KBM-7 (cell line): ENCODE results near the gene COL20A1.
"Not testable (repeated sequence)": the region's sequence is repeated elsewhere in the genome, so short reads cannot be mapped to it uniquely, and the experiment has no call there.

Experiments used
- DNase-seq: peaks from one replicate; pipeline ENCODE4 v3.0.0-alpha.2; 2015
- in situ Hi-C: fragments of 300-500 bp; cut with MboI; formaldehyde crosslinking; loops from 2 replicates; pipeline ENCODE4 v1.14.3; 2020; ENCODE audit warnings: low sequenced_read_pairs, low pct_unique_long_range_greater_than_20kb, mixed read lengths

COL20A1 gene

DNA sequence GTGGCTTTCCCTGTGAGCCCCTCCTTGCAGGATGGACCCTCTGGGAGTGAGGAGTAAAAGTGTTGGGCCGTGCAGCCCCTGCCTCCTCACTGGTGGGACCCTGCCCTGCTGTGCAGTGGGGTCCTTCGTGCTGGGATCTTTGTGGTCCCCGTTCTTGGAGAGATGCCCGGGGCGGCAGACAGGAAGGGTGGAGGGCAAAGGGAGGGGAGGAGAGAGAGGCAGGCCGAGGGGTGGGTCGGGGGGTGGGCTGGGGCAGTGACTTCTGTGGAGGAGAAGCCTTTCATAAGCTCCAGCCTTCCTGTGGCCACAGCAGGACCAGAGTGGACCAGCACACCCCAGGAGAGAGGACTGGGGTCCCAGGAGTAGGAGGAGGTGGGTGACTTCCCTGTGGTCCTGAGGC, at the start of gene COL20A1:
Gene COL20A1 (plus strand): TSS at position 283 of the 400 bp plus-strand sequence. CDS start 1,922 bp downstream, outside the sequence.
- in situ Hi-C loops = no loop called here
- no peak for DNase-seq

DNA sequence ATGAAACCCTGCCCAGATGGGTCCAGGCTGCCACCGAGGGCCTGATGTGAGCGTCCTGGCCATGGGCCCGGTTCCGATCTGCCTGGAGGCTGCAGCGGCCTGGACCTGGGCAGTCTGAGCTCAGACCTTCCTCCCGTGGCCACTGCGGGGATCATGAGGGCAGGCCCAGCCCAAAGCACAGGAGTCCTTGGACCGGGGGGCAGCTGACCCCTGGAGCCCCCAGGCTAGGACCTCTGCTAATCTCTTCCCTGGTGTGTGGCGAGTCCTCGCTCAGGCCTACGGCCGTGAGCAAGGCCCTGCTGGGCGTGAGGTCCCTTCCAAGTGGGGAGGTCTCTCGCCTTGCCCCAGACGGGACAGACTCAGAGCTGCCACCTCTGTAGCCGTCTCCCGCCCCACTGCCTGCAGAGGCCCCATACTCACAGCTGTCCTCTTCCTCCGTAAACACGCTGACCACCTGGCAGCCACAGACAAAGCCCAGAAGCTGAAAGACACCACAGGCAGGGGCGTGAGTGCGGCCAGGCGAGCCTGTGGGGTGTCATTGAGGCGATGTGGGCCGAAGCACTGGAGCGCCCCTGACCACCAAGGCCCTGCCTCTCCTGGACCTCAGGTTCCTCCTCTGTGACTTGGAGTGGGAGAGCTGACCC, 49.3 kb upstream of the COL20A1 start:
- no peak for DNase-seq
- in situ Hi-C loops = no loop called here

DNA sequence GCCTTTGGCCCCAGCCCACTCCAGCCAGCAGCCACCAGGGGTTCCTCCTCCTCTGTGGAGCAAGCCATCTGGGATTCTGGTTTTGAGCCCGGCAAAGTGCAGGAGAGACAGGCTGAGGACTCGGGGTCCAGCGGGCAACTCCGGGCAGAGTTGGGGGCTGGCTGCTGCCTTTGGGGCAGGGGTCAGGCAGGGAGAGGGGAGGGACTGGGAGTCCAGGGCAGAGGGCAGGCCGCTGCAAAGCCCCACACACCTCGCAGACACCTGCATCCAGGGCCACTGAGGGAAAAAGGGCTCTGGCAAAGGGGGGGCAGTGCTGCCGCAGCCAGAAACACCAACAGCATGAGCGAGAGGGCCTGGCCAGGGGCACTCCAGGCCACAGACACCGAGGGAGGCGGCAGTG, 48.5 kb upstream of the COL20A1 start:
- DNase-seq = no peak
- in situ Hi-C loops = no loop called here

DNA sequence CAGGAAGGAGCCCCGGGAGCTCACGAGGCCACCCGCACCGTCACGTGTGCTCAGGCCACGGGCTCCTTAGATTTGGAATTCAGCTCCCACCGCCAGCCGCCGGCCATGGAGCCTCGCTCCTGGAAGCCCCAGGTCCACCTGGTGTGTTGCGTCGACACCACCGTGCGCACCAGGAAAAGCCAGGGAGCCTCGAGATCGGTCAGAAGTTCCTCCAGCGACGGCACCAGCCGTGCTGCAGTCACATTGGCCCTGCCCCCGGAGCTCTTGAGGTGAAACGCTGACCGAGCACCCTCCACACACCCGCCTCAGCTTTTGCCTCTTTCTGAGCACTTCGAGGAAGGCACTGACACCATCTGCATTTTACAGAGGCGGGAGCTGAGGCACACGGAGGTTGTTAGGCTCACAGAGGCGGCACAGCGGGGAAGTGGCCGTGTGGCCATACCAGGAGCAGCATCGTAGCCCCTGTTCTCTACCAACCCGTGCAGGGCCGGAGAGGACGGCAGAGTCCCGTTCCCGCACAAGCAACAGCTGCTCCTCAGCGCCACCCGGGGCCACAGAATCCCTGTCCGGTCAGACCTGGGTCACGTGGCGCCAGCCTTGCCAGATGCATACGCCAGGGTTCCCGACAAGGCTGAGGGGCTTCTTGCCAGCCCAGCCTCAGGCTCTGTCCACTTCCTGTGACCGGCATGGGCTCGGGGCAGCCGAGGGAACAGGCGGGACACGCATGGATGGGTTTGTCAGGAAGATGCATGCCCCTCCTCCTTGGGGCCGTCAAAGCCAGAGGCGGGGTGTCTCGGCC, 46.3 kb upstream of the COL20A1 start:
- in situ Hi-C loops = no loop called here
- no peak for DNase-seq

DNA sequence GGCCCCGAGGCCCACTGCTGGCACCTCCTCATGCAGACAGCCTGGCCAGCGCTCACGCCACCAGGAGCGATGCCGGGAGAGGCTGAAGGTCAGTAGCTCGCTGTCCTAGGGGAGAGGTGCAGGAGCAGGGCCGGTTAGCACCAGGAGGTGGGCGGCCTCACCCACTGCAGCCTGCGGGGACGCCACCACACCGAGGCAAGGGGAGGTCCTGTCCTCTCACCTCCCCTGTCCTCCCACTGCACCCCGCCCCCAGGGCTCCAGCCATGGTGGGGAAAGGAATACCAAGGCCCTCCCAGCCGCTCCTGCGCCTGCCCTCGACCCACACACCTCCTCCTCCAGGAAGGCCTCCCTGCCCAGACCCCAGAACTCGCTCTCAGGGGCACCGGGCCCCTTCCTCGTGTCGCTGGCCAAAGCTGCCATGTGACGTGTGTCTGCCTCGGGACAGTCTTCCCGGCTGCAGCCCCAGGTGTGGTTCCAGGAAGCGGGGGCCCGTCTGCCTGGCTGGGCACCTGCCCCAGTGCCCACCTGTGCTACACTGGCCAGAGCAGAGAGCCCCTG, 45.2 kb upstream of the COL20A1 start:
- no peak for DNase-seq
- in situ Hi-C loops = no loop called here

DNA sequence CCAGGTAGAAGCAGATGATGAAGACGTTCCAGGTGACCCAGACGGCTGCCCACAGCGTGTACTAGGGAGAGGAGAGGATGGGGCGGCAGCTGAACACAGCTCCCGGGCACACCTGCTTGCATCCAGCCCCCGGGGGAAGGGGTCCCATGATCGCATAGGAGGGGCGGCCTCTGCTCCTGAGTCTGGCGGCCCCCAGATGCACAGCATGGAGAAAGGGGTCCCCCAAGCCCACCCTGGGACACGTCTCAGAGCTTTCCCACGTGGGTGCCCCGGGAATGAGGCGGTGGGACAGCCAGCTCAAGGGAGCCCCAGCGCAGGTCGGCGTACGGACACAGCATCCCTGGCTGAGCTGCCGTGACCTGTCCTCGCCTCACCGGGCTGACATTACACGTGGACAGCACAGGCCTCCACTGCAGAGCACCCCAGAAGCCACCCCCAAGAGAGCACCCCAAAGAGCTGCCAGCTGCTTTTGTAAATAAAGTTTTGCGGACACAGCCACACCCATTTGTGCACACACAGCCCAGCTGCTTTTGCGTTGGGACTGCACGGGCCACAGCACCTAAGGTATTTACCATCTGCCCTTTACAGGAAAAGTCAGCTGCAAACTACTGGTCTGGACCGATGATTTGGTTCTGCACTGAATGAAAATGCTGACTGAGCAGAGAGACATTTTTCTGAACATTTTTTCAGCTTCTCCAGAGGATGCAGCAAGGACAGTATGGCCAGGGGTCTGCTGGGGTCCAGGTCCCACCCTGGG, 44.0 kb upstream of the COL20A1 start:
- no peak for DNase-seq

DNA sequence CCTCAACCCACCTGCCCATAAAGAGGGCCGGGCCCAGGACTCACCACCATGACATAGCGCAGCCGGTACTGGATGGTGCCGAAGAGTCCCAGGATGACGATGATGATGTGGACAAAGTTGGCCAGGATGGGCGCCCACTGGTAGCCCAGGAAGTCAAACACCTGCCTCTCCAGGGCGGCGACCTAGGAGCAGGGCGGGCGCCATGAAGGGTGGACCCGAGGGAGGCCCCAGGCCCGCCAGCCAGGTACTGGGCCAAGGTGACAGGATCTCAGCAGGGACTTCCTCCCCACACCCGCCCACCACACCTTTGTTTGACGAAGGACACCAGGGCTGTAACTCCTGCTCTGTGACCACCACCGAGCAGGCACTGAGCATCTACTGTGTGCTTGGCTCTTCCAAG, 43.1 kb upstream of the COL20A1 start:
- in situ Hi-C loops = no loop called here

More for the DNA sequence above, 44.0 kb upstream of the COL20A1 start:
- in situ Hi-C loops = no loop called here

DNA sequence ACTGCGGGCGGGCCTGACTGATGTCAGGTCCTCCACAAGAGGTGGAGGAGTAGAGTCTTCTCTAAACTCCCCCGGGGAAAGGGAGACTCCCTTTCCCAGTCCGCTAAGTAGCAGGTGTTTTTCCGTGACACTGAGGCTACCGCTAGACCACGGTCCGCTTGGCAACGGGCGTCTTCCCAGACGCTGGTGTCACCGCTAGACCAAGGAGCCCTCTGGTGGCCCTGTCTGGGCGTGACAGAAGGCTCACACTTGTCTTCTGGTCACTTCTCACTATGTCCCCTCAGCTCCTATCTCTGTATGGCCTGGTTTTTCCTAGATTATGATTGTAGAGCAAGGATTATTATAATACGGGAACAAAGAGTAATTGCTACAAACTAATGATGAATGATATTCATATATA, 41.6 kb upstream of the COL20A1 start:
- in situ Hi-C loops = not testable (repeated sequence)
- peak; percentile 15 for DNase-seq

More for the DNA sequence above, 43.1 kb upstream of the COL20A1 start:
- DNase-seq = no peak

DNA sequence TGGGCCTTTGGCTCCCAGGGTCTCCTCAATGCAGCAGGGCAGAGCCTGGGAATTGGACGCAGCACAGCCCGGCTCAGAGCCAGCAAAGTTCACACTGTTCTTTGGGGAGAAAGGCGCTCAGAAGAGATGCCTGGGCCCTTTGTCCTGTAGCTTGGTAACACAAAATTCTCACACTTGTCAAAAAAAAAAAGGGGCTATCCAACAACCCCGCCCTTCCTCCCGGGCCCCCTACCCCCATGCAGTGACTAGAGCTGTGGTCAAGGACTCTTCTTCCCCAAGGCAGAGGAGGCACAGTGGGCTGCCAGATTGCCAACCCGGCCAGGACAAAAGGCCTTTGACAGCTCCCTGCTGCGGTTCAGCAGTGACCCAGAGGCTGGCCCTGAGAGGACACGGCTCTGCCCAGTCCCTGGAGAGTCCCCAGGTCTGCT, 40.7 kb upstream of the COL20A1 start:
- in situ Hi-C loops = no loop called here
- DNase-seq = no peak

DNA sequence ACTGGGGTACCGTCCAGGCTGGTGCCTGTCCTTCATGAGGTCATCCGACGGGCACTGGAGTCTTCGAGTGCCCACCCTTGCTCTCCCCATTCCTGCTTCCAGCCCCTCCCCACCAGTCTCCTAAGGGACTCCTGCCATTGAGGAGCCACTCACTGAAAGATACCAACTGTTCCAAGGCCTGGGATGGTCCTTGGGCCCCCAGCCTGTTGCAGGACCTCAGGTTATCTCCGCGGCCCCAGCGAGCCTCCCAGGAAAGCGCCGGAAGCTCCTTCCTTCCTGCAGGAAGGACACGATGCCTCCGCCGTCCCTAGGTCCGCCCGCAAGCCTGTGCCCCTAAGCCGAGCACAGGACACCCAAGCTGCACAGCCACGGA, 39.9 kb upstream of the COL20A1 start:
- in situ Hi-C loops = no loop called here
- DNase-seq = no peak

DNA sequence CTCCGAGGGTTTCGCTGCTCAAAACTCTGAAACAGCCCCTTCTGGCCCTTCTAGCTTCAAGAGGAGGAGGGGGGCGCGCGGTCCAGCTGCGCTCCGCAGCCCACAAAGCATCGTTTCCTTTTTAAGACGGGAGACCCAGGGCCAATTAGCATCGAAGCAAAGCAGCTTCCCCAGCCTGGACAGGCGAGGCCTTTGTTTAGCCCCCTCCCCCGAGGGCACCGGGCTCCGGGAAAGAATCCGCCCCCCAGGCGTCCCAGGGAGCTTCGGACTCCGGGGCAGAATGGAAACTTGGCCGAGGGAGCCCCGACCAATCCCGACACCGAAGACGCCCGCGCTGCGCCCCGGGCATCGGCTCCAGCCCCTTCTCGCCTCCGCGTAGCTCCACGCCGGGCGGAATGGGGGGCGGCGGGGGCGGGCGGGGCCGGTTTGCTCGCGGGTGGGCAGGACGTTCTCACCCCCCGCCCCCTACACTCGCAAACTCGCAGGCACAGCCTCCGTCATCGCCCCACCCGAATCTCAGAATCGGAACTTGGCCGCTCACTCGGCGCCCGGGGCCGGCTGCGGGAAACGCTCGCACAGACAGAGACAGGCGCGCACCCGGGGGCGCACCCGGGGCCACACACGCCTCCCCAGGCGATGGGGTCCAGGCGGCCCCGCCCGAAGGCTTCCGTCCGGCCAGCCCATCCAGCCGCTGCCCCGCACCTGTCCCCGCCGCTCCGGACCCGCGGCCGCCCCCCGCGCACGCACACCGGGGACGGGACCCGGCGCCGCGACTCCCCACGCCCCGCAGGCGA, 39.4 kb upstream of the COL20A1 start:
- DNase-seq = no peak
- in situ Hi-C loops = no loop called here

DNA sequence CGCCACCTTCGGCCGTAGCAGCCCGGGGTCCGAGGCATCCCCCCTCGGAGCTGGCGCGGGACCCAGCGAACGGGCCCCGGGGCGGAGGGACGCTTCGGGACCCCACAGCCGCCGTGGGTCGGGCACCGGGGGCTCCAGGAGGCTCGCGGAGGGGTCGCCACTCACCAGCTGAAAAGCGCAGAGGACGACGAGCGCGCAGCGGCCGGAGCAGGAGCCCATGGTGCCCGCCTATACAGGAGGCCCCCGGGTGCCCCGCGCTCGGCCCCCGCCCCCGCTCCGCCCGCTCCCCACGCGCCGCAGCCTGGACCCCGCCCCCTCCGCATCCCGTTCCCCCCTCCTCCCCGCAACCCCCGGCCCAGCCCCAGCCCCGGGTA, 38.8 kb upstream of the COL20A1 start, which contains the start of gene NKAIN4:
Gene NKAIN4 (minus strand): TSS at position 232 of the 374 bp plus-strand sequence. CDS start 13 bp downstream, at position 219.
- in situ Hi-C loops = no loop called here
- no peak for DNase-seq

DNA sequence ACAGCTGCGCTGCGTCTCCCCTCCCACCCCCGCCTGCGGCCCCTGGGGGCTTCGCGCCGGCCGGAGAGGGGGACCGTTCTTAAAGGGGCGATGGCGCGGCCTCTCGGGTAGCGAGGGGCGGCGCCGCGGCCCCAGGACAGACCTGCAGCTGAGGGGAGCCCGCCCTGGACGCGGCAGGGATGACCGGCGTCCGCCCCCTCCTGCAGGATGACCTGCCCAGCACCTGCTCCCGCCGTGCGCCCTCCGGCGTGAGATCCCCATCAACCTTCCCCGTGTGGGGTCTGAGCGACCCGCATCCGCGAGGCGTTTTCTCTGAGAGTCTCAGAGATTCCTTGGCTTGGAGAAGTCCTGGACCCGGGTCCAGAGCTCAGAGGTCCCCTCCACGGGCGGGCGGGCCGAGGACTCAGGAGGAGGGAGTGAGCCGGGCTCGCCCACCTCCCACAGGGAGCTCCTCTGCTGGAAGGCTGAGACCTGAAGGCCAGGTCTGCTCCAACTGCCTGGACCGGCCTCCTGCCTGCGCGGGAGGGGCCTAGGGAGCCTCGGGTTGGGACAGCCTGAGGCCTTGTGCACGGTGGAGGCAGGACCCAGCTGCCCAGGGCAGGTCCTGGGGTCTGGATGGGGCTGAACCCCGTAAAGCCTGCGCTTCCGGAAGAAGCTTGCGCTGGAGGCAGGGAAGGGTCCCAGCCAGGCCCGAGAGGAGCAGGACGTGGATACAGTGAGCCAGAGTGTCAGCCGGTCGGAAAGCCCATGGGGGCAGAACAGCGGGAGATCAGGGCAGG, 38.2 kb upstream of the COL20A1 start:
- in situ Hi-C loops = no loop called here
- DNase-seq = no peak

DNA sequence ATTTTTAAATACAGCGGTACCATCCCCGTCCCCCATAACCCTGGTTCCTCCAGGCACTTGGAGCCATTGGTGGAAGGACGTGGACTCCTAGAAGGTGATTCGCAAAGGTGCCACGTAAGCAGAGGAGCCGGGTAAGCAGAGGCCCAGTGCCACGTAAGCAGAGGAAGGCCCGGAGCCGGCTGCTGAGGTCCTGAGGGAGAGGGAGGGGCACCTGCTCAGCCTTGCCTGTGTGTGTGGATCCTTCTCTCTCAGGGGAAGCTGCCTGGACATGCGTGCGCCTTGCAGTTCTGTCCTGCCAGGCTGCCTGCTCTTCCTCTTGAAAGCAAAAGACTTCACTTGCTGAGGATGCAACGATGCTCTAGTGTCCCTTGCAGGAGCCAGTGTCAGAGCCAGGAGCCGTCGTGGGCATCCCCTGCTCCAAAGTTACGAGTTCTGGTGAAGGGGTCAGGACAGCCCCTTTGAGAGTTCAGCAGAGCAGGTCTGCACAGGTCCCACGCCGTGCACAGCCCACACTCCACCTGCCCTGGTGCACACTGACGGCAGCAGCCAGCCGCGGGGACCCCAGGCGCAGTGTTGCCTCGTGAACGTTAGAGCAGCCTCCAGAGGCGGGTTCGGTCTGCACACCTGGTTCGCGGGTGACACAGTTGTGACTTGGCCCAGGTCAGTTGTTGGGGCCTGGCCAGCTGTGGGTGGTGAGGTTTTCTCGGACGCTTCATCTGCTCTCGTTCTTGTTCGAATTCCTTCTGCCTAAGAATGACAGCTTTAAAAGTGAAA, 36.9 kb upstream of the COL20A1 start:
- in situ Hi-C loops = no loop called here
- DNase-seq = peak; percentile 21

DNA sequence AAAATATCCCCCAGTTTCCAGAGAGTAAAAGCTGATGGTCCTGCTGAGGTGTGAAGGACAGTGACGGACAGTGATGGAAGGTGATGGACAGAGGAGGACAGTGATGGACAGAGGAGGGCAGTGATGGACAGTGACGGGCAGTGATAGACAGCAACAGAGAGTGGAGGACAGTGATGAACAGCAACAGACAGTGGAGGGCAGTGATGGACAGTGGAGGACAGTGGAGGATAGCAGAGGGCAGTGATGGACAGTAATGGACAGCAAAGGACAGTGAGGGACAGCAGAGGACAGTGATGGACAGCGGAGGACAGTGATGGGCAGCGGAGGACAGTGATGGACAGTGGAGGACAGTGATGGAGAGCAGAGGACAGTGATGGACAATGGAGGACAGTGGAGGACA, 36.0 kb upstream of the COL20A1 start:
- in situ Hi-C loops = no loop called here
- no peak for DNase-seq

DNA sequence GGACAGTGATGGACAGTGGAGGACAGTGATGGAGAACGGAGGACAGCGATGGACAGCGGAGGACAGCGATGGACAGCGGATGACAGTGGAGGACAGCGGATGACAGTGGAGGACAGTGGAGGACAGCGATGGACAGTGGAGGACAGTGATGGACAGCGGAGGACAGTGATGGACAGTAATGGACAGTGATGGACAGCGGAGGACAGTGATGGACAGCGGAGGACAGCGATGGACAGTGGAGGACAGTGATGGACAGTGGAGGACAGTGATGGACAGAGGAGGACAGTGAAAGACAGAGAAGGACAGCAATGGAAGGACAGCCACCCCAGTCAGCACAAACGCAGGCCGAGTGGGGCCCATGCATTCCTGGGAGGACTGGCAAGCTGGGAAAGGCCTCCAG, 35.4 kb upstream of the COL20A1 start:
- no peak for DNase-seq

DNA sequence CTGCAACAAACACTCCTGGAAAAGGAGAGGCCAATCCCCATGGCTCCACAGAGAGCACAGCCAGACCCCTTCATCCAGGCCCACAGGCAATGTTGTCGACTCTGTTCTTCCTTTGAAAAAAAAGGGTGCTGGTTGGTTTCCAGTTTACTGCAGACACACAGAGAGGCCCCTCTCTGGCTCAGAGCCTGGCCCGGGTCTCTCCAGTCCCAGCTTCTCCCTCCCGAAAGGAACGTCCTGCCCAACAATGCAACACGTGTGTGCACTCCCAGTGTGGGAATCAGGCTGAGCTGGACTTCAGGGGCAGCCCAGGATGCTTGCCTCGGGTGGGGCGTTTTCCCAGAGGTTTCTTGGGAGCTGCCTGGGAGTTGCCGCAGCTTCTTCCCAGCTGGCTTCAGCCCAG, 34.2 kb upstream of the COL20A1 start:
- in situ Hi-C loops = no loop called here
- no peak for DNase-seq

More for the DNA sequence above, 35.4 kb upstream of the COL20A1 start:
- in situ Hi-C loops = no loop called here
